ENCODE results near the gene ISL2.

GRCh38 chr15:76391309-76391708 lies 54.7 kb downstream of the ISL2 start:
- TF ChIP-seq CTCF (IDR thresholded peaks at IDR 0.05; ENCODE audit: borderline replicate concordance, extremely low read depth, low read length, poor library complexity, severe bottlenecking), result no peak
- TF ChIP-seq EZH2 (IDR thresholded peaks at IDR 0.05; ENCODE audit: borderline replicate concordance, low read depth, low read length, severe bottlenecking), result no peak
